ENCODE measurements around the gene SLC28A1. TPM values are rescaled to one million over a fixed set of nuclear protein-coding genes. Genes with fewer than 3 reads are reported as not detected.

Gene SLC28A1
- total and polyA plus RNA-seq, 2 of the 4 experiments (the other 2 are of a cell fraction) = not detected

- no peak overlapping the region for H3K18ac ChIP-seq (ENCODE audit: low read depth, low read length)
- H4K91ac ChIP-seq (ENCODE audit: insufficient read depth, low read depth, low read length) = no peak overlapping the region
- no peak for DNase-seq
- H2AFZ ChIP-seq (replicated peaks; ENCODE audit: low read length, poor library complexity) = no peak overlapping the region
- no peak overlapping the region for H3K23ac ChIP-seq (ENCODE audit: low read depth, low read length)
- no peak overlapping the region for H4K5ac ChIP-seq (ENCODE audit: low read depth, low read length)
- H3K79me1 ChIP-seq (ENCODE audit: low read depth in 1 of 2, low read length in 2 of 2) = no peaks in the 10 kb centered on the region
- H3K36me3 ChIP-seq (ENCODE audit: control insufficient read depth, insufficient read depth, low read length) = no peaks in the 10 kb centered on the region
- no peak for ATAC-seq (ENCODE audit: low read depth)
- dilution Hi-C loops (cut with HindIII; ENCODE audit: low sequenced_read_pairs, unreplicated experiment) (no loop called here), in situ Hi-C loops (cut with MboI; ENCODE audit: low sequenced_read_pairs) (no loop called here), intact Hi-C loops (cut with micrococcal nuclease) (no loop called here)
- ChIA-PET CTCF (no interaction called here), POLR2A (ENCODE audit: unreplicated experiment) (no interaction called here)
- H3K27me3 ChIP-seq (ENCODE audit: control insufficient read depth, insufficient read depth, low read length) = peaks cover 33% of the 10 kb centered on the region
- no TSS peak for BruUV-seq (replicated peaks)
- H4K20me1 ChIP-seq (ENCODE audit: insufficient read depth, low read length) = no peaks in the 10 kb centered on the region
- no peak overlapping the region for H3K9ac ChIP-seq (ENCODE audit: low read depth, low read length)
- no peak overlapping the region for H2BK5ac ChIP-seq (ENCODE audit: low read depth, low read length, poor library complexity, severe bottlenecking)
- TF ChIP-seq CEBPB (IDR thresholded peaks at IDR 0.05; ENCODE audit: low read depth, low read length) = no peak
- no peak for TF ChIP-seq POLR2A (IDR thresholded peaks at IDR 0.05; ENCODE audit: low read depth, low read length)
- no peak for TF ChIP-seq RAD21 (IDR thresholded peaks at IDR 0.05; ENCODE audit: low read length)
- no peak for TF ChIP-seq CHD1 (IDR thresholded peaks at IDR 0.05; ENCODE audit: low read depth, low read length)
- TF ChIP-seq USF2 (IDR thresholded peaks at IDR 0.05; ENCODE audit: low read depth, low read length) = no peak
- TF ChIP-seq FOS (IDR thresholded peaks at IDR 0.05; ENCODE audit: low read depth, low read length) = no peak
- TF ChIP-seq RCOR1 (IDR thresholded peaks at IDR 0.05; ENCODE audit: insufficient replicate concordance, low read length) = no peak
- no peak for TF ChIP-seq MAFK (IDR thresholded peaks at IDR 0.05; ENCODE audit: low read depth, low read length)
- TF ChIP-seq NFE2L2 (IDR thresholded peaks at IDR 0.05; ENCODE audit: low read depth, low read length) = no peak
- no peak for TF ChIP-seq MXI1 (IDR thresholded peaks at IDR 0.05; ENCODE audit: borderline replicate concordance, low read depth, low read length)
- no peak for TF ChIP-seq RFX5 (IDR thresholded peaks at IDR 0.05; ENCODE audit: low read depth, low read length)
- TF ChIP-seq BHLHE40 (IDR thresholded peaks at IDR 0.05; ENCODE audit: low read depth, low read length) = no peak
- no peak for TF ChIP-seq CTCF (conservative IDR thresholded peaks at IDR 0.05; ENCODE audit: low read depth, low read length)
- TF ChIP-seq ELK1 (IDR thresholded peaks at IDR 0.05; ENCODE audit: borderline replicate concordance, low read depth, low read length) = no peak
- no peak overlapping the region for H3K27ac ChIP-seq (ENCODE audit: insufficient read depth, low read length)
- no peak overlapping the region for H3K4me2 ChIP-seq (ENCODE audit: low read depth, low read length)
- no peak overlapping the region for H3K4ac ChIP-seq (ENCODE audit: low read depth, low read length)
- no peak overlapping the region for H3K56ac ChIP-seq (ENCODE audit: extremely low read depth, insufficient read depth, low read length)
- no peak overlapping the region for H2AK5ac ChIP-seq (ENCODE audit: low read depth, low read length)
- H2BK20ac ChIP-seq (ENCODE audit: low read depth, low read length) = no peak overlapping the region
- no peak overlapping the region for H4K8ac ChIP-seq (ENCODE audit: low read depth in 2 of 2, low read length in 2 of 2)
- no peaks in the 10 kb centered on the region for H3K9me1 ChIP-seq (ENCODE audit: insufficient read depth, low read length)
- H2BK15ac ChIP-seq (ENCODE audit: low read depth, low read length) = no peak overlapping the region
- H3K9me3 ChIP-seq (ENCODE audit: control insufficient read depth, insufficient read depth, low read length) = no peaks in the 10 kb centered on the region
- H3K14ac ChIP-seq (replicated peaks; ENCODE audit: low read depth, low read length) = no peak overlapping the region
- H2BK120ac ChIP-seq (ENCODE audit: low read depth, low read length) = no peak overlapping the region
- WGBS, 2 experiments (ENCODE audit: extremely low coverage in 2 of 2, insufficient read length in 1 of 2) = no CpG with 5 or more reads among the region's 10 CpGs
- H3K4me1 ChIP-seq (ENCODE audit: control insufficient read depth, insufficient read depth, low read length) = no peaks in the 10 kb centered on the region
- no peak overlapping the region for H3K4me3 ChIP-seq (ENCODE audit: insufficient read depth, low read depth, low read length)
- H2AK9ac ChIP-seq (replicated peaks; ENCODE audit: low read depth, low read length, poor library complexity) = no peak overlapping the region
These were observed 8.4 kb downstream of the SLC28A1 start for GRCh38 chr15:84892786-84893307.
